ENCODE measurements around the gene LSMEM2. TPM values are rescaled to one million over a fixed set of nuclear protein-coding genes. Genes with fewer than 3 reads are reported as not detected.
"Not testable (repeated sequence)": the region's sequence is repeated elsewhere in the genome, so short reads cannot be mapped to it uniquely, and the experiment has no call there.

The LSMEM2 gene
- total RNA-seq, 1 donor from 2014 or later, result 2.7 TPM

GRCh38 chr3:50297896-50298725, 19.2 kb downstream of the LSMEM2 start:
- no peak for DNase-seq (ENCODE audit: low read depth)

- DNase-seq (ENCODE audit: low read depth), result peak; percentile 99
These were observed 20.1 kb downstream of the LSMEM2 start, which contains the start of the genes HYAL3 and NAA80 for GRCh38 chr3:50298836-50299637. Gene HYAL3, minus strand, starts transcription at chr3:50299405. Its CDS starts 3,803 bp downstream, at chr3:50295602. Gene NAA80, minus strand, starts transcription at chr3:50299405. Its CDS starts 1,942 bp downstream, at chr3:50297463.

- DNase-seq (ENCODE audit: low read depth), result no peak
These were observed 20.7 kb downstream of the LSMEM2 start for GRCh38 chr3:50299638-50299928.

GRCh38 chr3:50299929-50300680, 21.2 kb downstream of the LSMEM2 start:
- DNase-seq (ENCODE audit: low read depth), result peak; percentile 17

DNA sequence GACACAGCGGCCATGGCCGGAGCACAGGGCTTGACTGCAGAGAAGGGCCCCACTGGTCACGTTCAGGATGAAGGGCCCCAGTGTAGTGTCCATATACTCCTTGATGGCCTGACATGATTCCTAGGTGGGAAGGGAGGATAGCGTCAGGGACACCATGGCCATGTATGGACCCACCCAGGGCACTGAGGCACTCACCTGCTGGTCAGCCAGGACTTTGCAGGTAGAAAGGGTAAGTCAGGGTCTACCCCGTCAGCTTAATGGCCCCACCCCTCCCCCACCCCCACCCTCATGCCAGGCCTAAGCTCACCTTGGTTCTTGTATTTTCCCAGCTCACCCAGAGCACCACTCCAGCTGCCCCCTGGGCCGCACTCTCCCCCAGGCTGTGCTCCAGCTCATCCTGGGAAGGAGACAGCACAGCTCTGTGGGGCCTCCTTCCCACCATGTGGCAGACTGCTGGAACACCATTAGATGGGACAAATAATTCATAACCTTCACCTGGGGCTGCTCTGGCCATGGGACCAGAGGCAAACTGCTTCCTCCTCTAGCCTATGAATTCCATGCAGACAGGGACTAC, 21.9 kb downstream of the LSMEM2 start:
- no peak for DNase-seq (ENCODE audit: low read depth)

GRCh38 chr3:50302095-50303012, 23.5 kb downstream of the LSMEM2 start:
- DNase-seq (ENCODE audit: low read depth), result no peak

DNA sequence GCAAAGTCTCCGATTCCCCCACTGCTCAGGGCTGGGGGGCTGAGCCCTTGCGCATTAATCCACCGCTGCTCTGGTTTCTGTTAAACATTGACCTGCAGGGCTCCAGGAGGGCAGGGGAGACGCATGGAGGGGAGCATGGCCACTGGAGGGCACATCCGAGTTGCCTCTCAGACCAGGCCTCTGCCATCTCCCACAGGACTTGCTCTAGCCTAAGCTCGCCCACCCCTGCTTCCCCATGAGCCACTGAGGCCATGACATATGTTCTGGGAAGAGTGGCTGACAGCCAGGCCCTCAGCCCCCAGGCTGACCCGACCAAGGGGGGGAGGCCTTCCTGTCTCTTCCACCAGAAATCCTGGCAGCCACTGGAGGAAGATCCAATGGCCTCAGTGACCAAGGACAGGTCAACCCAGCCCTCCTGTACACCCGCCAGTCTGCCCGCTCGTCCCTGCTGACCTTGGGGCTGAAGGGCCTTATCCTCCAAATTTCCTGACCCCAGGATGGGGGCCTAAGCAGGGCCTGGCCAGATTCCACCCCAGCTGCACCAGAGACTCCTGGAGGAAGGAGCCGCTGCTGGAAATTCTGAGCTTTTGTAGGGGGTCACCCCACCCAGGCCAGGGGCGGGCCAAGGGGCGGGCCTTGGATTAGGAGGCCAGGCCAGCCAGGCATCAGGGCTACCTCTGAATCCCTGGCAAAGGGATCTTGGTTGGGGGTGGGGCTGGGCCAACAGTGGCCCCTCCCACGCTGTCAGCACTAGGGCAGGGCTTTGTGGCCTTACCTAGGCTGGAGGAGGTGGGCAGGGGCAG, 24.3 kb downstream of the LSMEM2 start, which contains the start of gene HYAL1:
Gene HYAL1 (minus strand): TSS at position 562 of the 803 bp plus-strand sequence. CDS start 618 bp downstream, outside the sequence.
- DNase-seq (ENCODE audit: low read depth), result no peak

- DNase-seq (ENCODE audit: low read depth), result no peak
These were observed 25.7 kb downstream of the LSMEM2 start for GRCh38 chr3:50304601-50305000.

- DNase-seq (ENCODE audit: low read depth), result not testable (repeated sequence)
These were observed 33.2 kb downstream of the LSMEM2 start for GRCh38 chr3:50312041-50312440.

GRCh38 chr3:50314342-50314741, 35.5 kb downstream of the LSMEM2 start:
- no peak for DNase-seq (ENCODE audit: low read depth)

- no peak for DNase-seq (ENCODE audit: low read depth)
These were observed 35.9 kb downstream of the LSMEM2 start for GRCh38 chr3:50314816-50315215.

- no peak for DNase-seq (ENCODE audit: low read depth)
These were observed 37.9 kb downstream of the LSMEM2 start for GRCh38 chr3:50316657-50317242.

DNA sequence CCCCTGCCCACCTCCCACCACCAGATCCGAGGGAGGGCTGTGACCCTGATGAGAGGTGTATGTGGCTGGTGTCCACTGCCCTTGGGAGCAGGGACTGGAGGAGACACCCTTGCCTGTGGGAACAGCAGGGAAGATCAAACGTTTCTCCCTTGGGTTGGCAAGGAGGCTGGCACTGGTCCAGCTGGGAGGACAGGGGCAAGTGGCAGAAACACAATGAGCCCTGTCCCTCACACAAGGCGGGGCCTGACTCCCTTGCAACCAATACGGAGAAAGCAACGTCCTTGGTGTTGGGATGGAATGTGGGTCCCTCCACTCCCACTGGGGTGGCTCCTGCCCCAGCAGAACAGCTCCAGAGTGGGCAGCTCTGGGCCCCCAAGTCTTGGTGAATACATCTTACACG, 38.4 kb downstream of the LSMEM2 start:
- no peak for DNase-seq (ENCODE audit: low read depth)

- DNase-seq (ENCODE audit: low read depth), result no peak
These were observed 39.3 kb downstream of the LSMEM2 start for GRCh38 chr3:50318163-50318562.

- DNase-seq (ENCODE audit: low read depth), result no peak
These were observed 39.7 kb downstream of the LSMEM2 start for GRCh38 chr3:50318615-50319014.

GRCh38 chr3:50319181-50319893, 40.5 kb downstream of the LSMEM2 start:
- no peak for DNase-seq (ENCODE audit: low read depth)

DNA sequence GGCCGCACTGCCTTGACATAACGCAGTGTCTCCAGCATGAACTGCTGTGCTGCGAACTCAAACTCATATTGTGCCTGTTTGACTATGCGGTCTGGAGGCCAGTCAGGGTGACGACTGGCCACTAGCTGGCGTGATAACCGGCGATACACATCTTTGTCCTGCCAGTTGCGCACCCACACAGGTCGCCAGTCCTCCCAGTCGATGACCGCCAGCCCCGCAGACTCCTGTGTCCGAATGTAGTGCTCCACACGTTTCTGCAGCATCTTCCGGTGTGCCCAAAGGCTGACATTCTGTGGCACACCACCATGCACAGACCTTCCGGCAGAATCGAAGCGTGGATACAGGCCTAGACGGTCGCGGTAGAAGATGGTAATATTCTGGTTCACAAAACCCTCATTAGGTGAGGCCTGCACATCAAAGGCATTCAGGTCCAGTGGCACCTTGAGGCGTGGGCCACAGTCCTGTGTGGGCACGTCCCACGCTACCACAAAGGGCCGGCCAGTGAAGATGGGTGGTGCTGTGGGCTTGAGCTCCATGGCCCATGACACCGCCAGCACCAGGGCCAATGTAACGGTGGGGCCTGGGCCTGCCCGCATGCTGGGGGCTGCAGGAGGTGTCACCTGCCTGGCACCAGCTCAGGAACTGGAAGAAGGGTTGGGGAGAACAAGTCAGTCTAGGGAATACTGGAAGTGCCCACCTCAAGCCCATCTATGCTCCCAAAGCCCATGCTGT, 41.2 kb downstream of the LSMEM2 start:
- DNase-seq (ENCODE audit: low read depth), result no peak
